HG02642 (cell line): Measurements from ENCODE around the gene OOSP4B.
"Not testable (repeated sequence)": the region's sequence is repeated elsewhere in the genome, so short reads cannot be mapped to it uniquely, and the experiment has no call there.

Experiments
- ATAC-seq: cut with Tn5 transposase; IDR thresholded peaks from one replicate; pipeline ENCODE4 v1.9.1; 2021; ENCODE audit warnings: mild to moderate bottlenecking; ENCODE audit not compliant: unreplicated experiment, poor library complexity

Gene OOSP4B

GRCh38 chr11:60016881-60017280 lies at the start of gene OOSP4B:
Gene OOSP4B (plus strand): TSS chr11:60017181.
- ATAC-seq, result no peak

GRCh38 chr11:59967677-59968394 lies 49.1 kb upstream of the OOSP4B start:
- ATAC-seq, result no peak

- ATAC-seq, result no peak
These were observed 48.6 kb upstream of the OOSP4B start for GRCh38 chr11:59968395-59968783.

- no peak for ATAC-seq
These were observed 43.9 kb upstream of the OOSP4B start for GRCh38 chr11:59973097-59973496.

- no peak for ATAC-seq
These were observed 35.7 kb upstream of the OOSP4B start for GRCh38 chr11:59981106-59981770.

- ATAC-seq, result not testable (repeated sequence)
These were observed 34.9 kb upstream of the OOSP4B start for GRCh38 chr11:59982037-59982436.

- no peak for ATAC-seq
These were observed 33.8 kb upstream of the OOSP4B start for GRCh38 chr11:59983212-59983611.

- no peak for ATAC-seq
These were observed 32.6 kb upstream of the OOSP4B start for GRCh38 chr11:59984368-59984767.

- no peak for ATAC-seq
These were observed 26.6 kb upstream of the OOSP4B start for GRCh38 chr11:59990421-59990820.

- no peak for ATAC-seq
These were observed 24.6 kb upstream of the OOSP4B start for GRCh38 chr11:59992425-59992824.

GRCh38 chr11:59997800-59998199 lies 19.2 kb upstream of the OOSP4B start:
- ATAC-seq, result no peak

GRCh38 chr11:59999691-60000090 lies 17.3 kb upstream of the OOSP4B start:
- no peak for ATAC-seq

GRCh38 chr11:60003729-60004128 lies 13.3 kb upstream of the OOSP4B start:
- ATAC-seq, result no peak

- ATAC-seq, result no peak
These were observed 11.6 kb upstream of the OOSP4B start for GRCh38 chr11:60005360-60005759.

- no peak for ATAC-seq
These were observed 1.1 kb downstream of the OOSP4B start for GRCh38 chr11:60018058-60018457.

GRCh38 chr11:60020376-60020775 lies 3.4 kb downstream of the OOSP4B start:
- not testable (repeated sequence) for ATAC-seq

- ATAC-seq, result no peak
These were observed 12.1 kb downstream of the OOSP4B start for GRCh38 chr11:60029015-60029632.

GRCh38 chr11:60040109-60040508 lies 23.1 kb downstream of the OOSP4B start, which contains the start of gene OOSP2:
Gene OOSP2 (plus strand): TSS chr11:60040409. CDS start chr11:60040460, 51 bp downstream.
- no peak for ATAC-seq

- not testable (repeated sequence) for ATAC-seq
These were observed 33.4 kb downstream of the OOSP4B start for GRCh38 chr11:60050422-60050821.

- not testable (repeated sequence) for ATAC-seq
These were observed 33.9 kb downstream of the OOSP4B start for GRCh38 chr11:60050839-60051238.

- ATAC-seq, result no peak
These were observed 39.5 kb downstream of the OOSP4B start, which contains the start of gene MS4A3 for GRCh38 chr11:60056349-60056969. Gene MS4A3 (plus strand): TSS chr11:60056665. CDS start chr11:60061161, 4,496 bp downstream.
